Activated CD4-positive, CD25-positive, alpha-beta regulatory T cell treated with anti-CD3 and anti-CD28 coated beads, Interleukin-2, amount 50 U/mL, for 72 hours (primary cell): ENCODE results near the gene SLC25A25.
A peak's percentile ranks its signal among the peaks of the same experiment; 100 is the strongest.

Experiments
- DNase-seq: peaks from one replicate; pipeline ENCODE4 v3.0.0; 2021

Gene SLC25A25

GRCh38 chr9:128077847-128078503 is 9.9 kb downstream of the SLC25A25 start:
- DNase-seq: no peak

GRCh38 chr9:128078504-128079434 is 10.7 kb downstream of the SLC25A25 start:
- DNase-seq: no peak

GRCh38 chr9:128080206-128080605 is 12.2 kb downstream of the SLC25A25 start:
- no peak for DNase-seq

- no peak for DNase-seq
Measured at GRCh38 chr9:128081056-128081455, 13.0 kb downstream of the SLC25A25 start.

GRCh38 chr9:128082151-128082550 is 14.1 kb downstream of the SLC25A25 start:
- no peak for DNase-seq

GRCh38 chr9:128084746-128085145 is 16.7 kb downstream of the SLC25A25 start:
- no peak for DNase-seq

- DNase-seq: no peak
Measured at GRCh38 chr9:128085943-128086342, 17.9 kb downstream of the SLC25A25 start.

- no peak for DNase-seq
Measured at GRCh38 chr9:128087262-128087661, 19.2 kb downstream of the SLC25A25 start.

- DNase-seq: no peak
Measured at GRCh38 chr9:128088253-128088945, 20.4 kb downstream of the SLC25A25 start.

GRCh38 chr9:128089299-128089698 is 21.3 kb downstream of the SLC25A25 start:
- no peak for DNase-seq

- no peak for DNase-seq
Measured at GRCh38 chr9:128091144-128091543, 23.1 kb downstream of the SLC25A25 start.

- no peak for DNase-seq
Measured at GRCh38 chr9:128091571-128091970, 23.5 kb downstream of the SLC25A25 start.

GRCh38 chr9:128092199-128092977 is 24.4 kb downstream of the SLC25A25 start:
- no peak for DNase-seq

GRCh38 chr9:128093011-128093410 is 25.0 kb downstream of the SLC25A25 start:
- DNase-seq: no peak

GRCh38 chr9:128094166-128094949 is 26.3 kb downstream of the SLC25A25 start:
- DNase-seq: peak; percentile 74

- no peak for DNase-seq
Measured at GRCh38 chr9:128094950-128095544, 27.0 kb downstream of the SLC25A25 start.

- DNase-seq: no peak
Measured at GRCh38 chr9:128096616-128097536, 28.8 kb downstream of the SLC25A25 start.

GRCh38 chr9:128097543-128098296 is 29.7 kb downstream of the SLC25A25 start:
- no peak for DNase-seq
